Hepatocyte (in vitro differentiated cells): ENCODE data around the gene XPR1.

Experiments
- EZH2phosphoT487 ChIP-seq: fragments of 200-600 bp; sonication (generic); IDR thresholded peaks from one replicate; pipeline ENCODE4 v1.6.1; 2018; ENCODE audit warnings: antibody characterized with exemption, mild to moderate bottlenecking, low read depth, moderate library complexity; ENCODE audit not compliant: unreplicated experiment, severe bottlenecking
- TF ChIP-seq, protein P1 (sequence below): fragments of 200-600 bp; sonication (generic); IDR thresholded peaks from 2 replicates; pipeline ENCODE4 v1.5.1; 2016; ENCODE audit warnings: antibody characterized with exemption, mild to moderate bottlenecking; ENCODE audit not compliant: poor library complexity

DNA sequence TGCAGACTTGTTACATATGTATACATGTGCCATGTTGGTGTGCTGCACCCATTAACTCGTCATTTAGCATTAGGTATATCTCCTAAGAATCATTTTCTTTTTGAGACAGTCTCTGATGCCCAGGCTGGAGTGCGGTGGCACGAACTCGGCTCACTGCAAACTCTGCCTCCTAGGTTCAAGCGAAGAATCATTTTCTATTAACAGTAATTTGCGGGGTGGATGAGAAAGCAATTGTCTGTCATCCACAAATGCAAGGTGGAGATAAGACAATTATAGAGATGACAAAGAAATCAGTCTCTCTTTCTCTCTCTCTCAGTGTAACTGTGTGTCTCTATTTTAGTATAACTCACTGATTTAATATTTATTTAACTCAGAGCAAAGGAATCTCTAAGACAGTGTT, 149.9 kb downstream of the XPR1 start:
- no peak for TF ChIP-seq EZH2phosphoT487
- TF ChIP-seq, protein P1, sequence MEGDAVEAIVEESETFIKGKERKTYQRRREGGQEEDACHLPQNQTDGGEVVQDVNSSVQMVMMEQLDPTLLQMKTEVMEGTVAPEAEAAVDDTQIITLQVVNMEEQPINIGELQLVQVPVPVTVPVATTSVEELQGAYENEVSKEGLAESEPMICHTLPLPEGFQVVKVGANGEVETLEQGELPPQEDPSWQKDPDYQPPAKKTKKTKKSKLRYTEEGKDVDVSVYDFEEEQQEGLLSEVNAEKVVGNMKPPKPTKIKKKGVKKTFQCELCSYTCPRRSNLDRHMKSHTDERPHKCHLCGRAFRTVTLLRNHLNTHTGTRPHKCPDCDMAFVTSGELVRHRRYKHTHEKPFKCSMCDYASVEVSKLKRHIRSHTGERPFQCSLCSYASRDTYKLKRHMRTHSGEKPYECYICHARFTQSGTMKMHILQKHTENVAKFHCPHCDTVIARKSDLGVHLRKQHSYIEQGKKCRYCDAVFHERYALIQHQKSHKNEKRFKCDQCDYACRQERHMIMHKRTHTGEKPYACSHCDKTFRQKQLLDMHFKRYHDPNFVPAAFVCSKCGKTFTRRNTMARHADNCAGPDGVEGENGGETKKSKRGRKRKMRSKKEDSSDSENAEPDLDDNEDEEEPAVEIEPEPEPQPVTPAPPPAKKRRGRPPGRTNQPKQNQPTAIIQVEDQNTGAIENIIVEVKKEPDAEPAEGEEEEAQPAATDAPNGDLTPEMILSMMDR = no peak
